ENCODE data around the gene BAZ2A. TPM values are rescaled to one million over a fixed set of nuclear protein-coding genes. Genes with fewer than 3 reads are reported as not detected.
A peak's percentile ranks its signal among the peaks of the same experiment; 100 is the strongest.

The BAZ2A gene
- total and polyA plus RNA-seq, 12 donors: 21.9 to 115 (median 72.4) TPM

GRCh38 chr12:56602239-56602638 lies 27.9 kb downstream of the BAZ2A start:
- H3K27ac ChIP-seq: no peak overlapping the region
- H3K4me3 ChIP-seq: no peak overlapping the region
- no peak for DNase-seq
- no peaks in the 10 kb centered on the region for H3K27me3 ChIP-seq
- TF ChIP-seq CTCF (IDR thresholded peaks at IDR 0.05) (no peak), POLR2A (IDR thresholded peaks at IDR 0.05) (no peak)
- intact Hi-C loops (cut with DNase I): no loop called here
- no peaks in the 10 kb centered on the region for H3K4me1 ChIP-seq (replicated peaks in 1 of 2)
- H3K9me3 ChIP-seq (replicated peaks in 1 of 3): no peaks in the 10 kb centered on the region
- WGBS, 4 donors: 73 to 83% (median 75%) methylated on average over 3 of the region's 3 CpGs
- H3K36me3 ChIP-seq (replicated peaks in 1 of 2): peaks cover 0 to 98% of the 10 kb centered on the region in 2 donors

DNA sequence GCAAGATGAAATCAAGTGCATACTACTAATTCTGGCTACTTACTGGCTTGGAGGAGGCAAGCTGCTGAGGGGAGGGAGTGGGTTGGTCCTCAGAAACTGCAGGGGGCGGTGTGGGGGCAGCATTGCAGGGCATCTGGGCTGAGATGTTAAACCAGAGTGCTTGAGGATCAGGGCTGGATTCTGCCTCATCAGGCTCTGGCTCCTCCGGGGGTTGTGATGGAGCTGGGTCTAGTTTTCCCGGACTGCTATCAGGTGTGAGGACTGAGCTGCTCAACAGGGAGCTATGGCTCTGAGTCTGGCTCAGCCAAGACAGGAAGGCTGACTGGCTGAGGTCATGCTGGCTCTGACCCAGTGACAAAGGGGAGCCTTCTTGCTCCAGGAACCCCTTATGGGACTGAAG lies 28.6 kb downstream of the BAZ2A start:
- TF ChIP-seq POLR2A (IDR thresholded peaks at IDR 0.05) (no peak), CTCF (IDR thresholded peaks at IDR 0.05) (no peak)
- intact Hi-C loops (cut with DNase I): no loop called here
- H3K9me3 ChIP-seq (replicated peaks in 1 of 3): no peaks in the 10 kb centered on the region
- H3K4me1 ChIP-seq (replicated peaks in 1 of 2): no peaks in the 10 kb centered on the region
- H3K27ac ChIP-seq: no peak overlapping the region
- DNase-seq: peak in 1 of 7 donors; percentile 16
- no peak overlapping the region for H3K4me3 ChIP-seq
- WGBS, 4 donors: 71 to 89% (median 79%) methylated on average over 1 to 3 of the region's 3 CpGs
- no peaks in the 10 kb centered on the region for H3K27me3 ChIP-seq
- peaks cover 0 to 98% of the 10 kb centered on the region in 2 donors for H3K36me3 ChIP-seq (replicated peaks in 1 of 2)

- TF ChIP-seq CTCF (IDR thresholded peaks at IDR 0.05): no peak
- TF ChIP-seq POLR2A (IDR thresholded peaks at IDR 0.05): no peak
- no peak for DNase-seq
- H3K4me1 ChIP-seq (replicated peaks in 1 of 2): no peaks in the 10 kb centered on the region
- H3K9me3 ChIP-seq (replicated peaks in 1 of 3): no peaks in the 10 kb centered on the region
- H3K36me3 ChIP-seq (replicated peaks in 1 of 2): peaks cover 0 to 95% of the 10 kb centered on the region in 2 donors
- WGBS, 4 donors: 72 to 87% (median 77%) methylated on average over 4 to 6 of the region's 6 CpGs
- H3K4me3 ChIP-seq: no peak overlapping the region
- H3K27me3 ChIP-seq: no peaks in the 10 kb centered on the region
- H3K27ac ChIP-seq: peak overlapping the region in 1 of 5 donors; percentile 17
- intact Hi-C loops (cut with DNase I): no loop called here
Measured at GRCh38 chr12:56600753-56601152, 29.4 kb downstream of the BAZ2A start.

- DNase-seq: no peak
- intact Hi-C loops (cut with DNase I): loop anchor here in 1 of 2 donors (5.0 kb wide), 1 partner anchor 33 kb away; the partner anchor contains the start of gene BAZ2A
- 91 to 92% (median 92%) methylated on average over 10 of the region's 10 CpGs for WGBS, 4 donors
- Histone ChIP-seq H3K27ac (no peak overlapping the region), H3K36me3 (replicated peaks in 1 of 2) (peaks cover 0 to 90% of the 10 kb centered on the region in 2 donors), H3K4me1 (replicated peaks in 1 of 2) (no peaks in the 10 kb centered on the region), H3K27me3 (no peaks in the 10 kb centered on the region), H3K4me3 (no peak overlapping the region), H3K9me3 (replicated peaks in 1 of 3) (no peaks in the 10 kb centered on the region)
- TF ChIP-seq POLR2A (IDR thresholded peaks at IDR 0.05) (no peak), CTCF (IDR thresholded peaks at IDR 0.05) (no peak)
Measured at GRCh38 chr12:56599797-56600196, 30.3 kb downstream of the BAZ2A start.
